ENCODE data around the gene YY2.
A peak's percentile ranks its signal among the peaks of the same experiment; 100 is the strongest.
"Not testable (repeated sequence)": the region's sequence is repeated elsewhere in the genome, so short reads cannot be mapped to it uniquely, and the experiment has no call there.

Gene YY2

DNA sequence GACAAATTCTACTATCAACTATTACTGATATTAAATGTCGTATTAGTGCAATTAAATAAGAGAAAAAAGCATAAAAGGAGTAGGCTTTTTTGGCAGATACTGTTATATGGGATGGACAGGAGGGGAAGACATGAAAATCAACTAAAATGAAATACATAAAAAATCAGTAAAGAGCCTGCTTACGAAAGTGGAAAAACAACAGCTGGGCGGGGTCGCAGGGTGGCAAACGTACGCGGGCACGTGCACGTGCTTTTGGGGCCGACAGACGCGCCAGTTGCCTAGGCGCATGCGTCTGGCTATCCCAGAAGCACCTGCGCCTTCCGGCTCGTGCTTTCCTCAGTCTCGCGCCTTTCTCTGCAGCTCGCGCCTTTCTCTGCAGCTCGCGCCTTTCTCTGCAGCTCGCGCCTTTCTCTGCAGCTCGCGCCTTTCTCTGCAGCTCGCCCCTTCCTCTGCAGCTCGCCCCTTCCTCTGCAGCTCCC, at the start of gene YY2:
Gene YY2, plus strand, starts transcription at position 51 of the 479 bp plus-strand sequence. CDS start 498 bp downstream, outside the sequence.
- no peak for DNase-seq

DNA sequence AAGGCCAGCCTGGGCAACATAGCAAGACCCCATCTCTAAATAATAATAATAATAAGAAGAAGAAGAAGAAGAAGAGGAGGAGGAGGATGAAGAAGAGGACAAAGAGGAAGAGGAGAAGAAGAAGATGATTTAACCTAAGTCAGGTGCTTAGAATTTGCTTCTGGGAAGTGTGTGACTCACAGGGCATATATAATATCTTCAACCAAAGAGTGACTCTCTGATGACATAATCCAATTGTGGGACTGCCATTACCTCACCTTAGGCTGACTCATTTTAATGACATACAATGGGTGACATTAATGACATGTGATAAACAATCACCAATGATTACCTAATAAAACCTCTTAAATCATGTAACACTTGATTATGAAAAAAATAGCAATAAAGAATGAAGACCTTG, 49.1 kb upstream of the YY2 start:
- DNase-seq, result no peak

DNA sequence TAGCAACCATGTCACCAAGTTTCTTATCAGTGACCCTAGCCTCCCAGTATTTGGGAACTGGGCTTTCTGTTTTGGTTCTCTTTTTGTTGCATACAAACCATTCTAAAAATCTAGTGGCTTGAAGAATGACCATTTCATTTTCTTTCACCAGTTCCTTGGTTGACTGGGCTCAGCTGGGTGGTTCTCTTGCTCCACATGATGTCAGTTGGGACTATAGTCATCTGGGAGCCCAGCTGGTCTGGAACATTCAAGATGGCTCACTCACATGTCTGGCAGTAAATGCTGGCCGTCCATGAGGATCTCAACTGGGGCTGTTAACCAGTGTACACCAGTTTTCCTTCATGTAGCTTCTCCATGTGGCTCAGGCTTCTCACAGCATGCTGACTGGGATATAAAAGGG, 44.0 kb upstream of the YY2 start:
- no peak for DNase-seq

DNA sequence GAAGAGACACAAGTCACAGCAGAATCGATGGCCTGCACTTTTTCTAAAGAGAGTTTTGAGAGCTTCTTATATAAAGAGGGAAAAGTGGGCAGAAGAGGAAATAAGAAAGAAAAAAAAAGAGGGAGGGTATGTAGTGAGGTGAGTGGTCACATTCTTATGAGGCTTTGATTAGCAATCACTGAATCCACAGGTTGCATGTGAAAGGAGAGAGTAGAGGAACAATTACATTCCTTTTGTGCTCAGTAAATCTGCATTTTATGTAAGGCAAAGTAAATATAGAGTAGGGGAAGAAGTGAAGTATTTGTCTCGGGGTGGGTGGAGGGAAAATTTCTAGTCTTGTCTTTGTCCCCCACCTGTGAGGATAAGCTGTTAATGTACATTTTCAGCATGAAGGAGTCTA, 43.2 kb upstream of the YY2 start:
- no peak for DNase-seq

DNA sequence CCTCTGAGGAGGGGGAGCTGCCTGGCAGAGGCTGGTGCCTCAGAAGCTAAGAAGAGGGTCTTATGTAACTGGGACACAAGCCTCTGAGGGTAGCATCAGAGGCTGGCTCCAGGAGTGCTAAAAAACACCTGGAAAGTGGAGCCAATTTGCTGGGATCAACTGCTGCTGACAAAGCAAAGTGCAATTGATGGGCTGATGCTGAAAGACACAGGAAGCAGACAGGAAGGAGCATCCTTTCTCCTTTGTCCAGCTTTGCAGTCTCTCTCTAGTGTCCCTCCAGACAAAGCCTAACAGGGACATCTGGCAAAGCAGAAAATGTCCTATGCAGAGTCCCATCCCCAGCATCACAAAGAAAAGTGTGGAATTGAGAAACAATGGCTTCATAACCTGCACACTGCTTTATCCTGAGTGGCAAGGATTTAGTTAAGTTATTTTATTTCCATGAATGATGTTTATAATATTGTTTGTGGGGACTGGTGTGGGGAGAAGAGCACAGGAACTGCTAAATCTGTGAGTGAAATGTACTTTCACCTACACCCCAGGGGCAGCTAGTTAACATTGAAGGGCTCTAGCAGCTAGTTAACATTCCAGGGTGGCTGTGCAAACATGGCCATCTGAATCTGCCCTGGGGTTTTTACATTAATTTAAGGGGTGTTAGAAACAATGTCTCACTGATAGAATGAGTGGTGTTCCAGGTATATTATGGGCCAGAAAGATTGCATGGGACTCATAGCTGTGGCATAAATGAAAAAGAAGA, 42.0 kb upstream of the YY2 start:
- DNase-seq, result no peak

DNA sequence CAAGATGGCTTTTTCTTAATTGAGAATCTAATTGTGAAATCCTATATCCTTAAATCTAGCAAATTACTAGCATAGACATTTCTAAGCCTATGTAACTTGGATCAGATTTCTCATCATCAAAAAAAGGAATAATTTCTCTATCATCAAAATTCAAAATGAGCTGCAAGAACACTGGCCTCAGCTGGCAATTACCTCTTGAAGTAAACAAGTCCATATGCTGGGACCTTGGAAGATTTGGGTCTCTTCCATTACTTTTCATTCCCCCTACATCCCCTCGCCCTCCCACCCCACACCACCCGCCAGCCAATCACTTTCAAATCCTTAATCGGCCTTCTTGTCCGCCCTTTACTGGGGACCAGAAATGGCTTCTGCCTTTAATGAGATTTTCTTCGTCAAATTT, 39.7 kb upstream of the YY2 start:
- no peak for DNase-seq

DNA sequence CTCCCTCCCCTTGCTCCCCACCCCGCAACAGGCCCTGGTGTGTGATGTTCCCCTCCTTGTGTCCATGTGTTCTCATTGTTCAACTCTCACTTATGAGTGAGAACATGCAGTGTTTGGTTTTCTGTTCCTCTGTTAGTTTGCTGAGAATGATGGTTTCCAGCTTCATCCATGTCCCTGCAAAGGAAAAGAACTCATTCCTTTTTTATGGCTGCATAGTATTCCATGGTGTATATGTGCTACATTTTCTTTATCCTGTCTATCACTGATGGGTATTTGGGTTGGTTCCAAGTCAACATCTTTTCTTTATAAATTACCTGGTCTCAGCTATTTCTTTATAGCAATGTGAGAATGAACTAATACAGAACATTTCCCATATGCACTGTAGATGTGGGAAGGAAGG, 35.6 kb upstream of the YY2 start:
- not testable (repeated sequence) for DNase-seq

DNA sequence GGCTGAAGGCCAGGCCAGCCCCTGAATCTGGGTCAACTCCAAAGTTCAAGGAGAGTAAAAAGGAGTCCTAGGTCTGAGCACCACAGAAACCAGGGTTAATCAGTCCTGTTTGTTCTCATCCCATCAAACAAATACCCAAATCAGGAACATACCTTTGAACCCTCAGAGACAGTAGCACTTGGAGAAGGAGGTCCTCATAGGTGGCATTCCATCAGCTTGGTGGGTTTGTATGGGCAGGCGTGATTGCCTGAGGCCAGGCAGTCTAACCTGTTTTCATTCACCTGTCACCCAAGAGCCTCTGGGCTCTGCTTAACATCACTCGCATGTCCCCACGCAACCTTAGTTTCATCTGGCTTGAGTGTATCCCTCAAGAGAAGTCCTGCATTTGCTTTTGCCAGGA, 33.9 kb upstream of the YY2 start:
- no peak for DNase-seq

DNA sequence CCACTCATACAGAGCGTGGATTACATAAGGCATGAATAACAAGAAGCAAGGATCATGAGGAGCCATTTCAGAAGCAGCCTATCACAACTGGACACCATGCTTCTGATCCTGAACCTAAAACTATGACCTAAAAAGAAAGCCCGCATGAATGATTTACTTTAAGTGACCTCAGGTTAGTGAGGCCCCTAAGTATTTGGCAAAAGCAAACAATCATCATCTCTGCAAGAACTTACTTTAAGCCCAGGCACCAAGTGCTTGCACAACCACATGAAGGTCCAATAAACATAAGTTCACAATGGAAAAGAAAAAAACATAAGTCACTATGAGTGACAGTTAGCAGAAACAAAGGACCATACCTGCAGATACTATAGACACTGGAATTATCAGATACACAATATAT, 24.3 kb upstream of the YY2 start:
- DNase-seq, result no peak

DNA sequence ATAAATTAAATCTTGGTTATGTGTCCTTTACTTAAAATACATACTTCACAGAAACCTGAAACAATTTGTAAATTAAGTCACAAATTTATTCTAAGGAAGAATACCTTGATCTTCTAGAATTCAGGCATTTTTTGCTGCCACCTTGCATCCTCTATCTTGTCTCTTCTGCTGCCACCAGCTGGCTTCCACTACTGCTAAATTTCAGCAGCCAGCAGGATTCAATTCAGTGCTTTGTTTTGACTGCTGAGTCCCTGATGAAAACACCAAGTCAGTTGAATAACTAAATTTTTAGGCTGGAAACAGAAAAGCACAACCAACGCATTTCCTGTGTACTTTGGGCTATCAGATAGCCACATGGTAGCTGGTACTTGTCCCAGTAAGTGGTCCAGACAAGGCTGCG, 18.7 kb upstream of the YY2 start:
- no peak for DNase-seq

DNA sequence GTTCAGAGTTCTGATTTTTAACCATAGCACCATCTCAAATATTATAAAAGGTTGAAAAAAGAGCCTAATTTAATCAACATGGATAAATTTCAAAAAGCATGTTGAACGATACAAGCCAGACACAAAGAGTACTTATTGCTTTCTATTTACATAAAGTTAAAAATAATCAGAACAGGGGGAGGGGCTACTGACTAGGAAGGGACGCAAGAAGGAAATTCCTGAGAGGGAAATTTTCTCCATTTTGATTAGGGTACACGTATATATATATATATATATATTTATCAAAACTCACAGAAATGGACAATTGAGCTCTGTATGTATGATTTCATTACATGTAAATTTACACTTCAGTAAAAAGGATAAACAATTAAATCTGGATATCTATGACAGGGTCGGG, 16.9 kb upstream of the YY2 start:
- DNase-seq, result peak; percentile 4 to 27

DNA sequence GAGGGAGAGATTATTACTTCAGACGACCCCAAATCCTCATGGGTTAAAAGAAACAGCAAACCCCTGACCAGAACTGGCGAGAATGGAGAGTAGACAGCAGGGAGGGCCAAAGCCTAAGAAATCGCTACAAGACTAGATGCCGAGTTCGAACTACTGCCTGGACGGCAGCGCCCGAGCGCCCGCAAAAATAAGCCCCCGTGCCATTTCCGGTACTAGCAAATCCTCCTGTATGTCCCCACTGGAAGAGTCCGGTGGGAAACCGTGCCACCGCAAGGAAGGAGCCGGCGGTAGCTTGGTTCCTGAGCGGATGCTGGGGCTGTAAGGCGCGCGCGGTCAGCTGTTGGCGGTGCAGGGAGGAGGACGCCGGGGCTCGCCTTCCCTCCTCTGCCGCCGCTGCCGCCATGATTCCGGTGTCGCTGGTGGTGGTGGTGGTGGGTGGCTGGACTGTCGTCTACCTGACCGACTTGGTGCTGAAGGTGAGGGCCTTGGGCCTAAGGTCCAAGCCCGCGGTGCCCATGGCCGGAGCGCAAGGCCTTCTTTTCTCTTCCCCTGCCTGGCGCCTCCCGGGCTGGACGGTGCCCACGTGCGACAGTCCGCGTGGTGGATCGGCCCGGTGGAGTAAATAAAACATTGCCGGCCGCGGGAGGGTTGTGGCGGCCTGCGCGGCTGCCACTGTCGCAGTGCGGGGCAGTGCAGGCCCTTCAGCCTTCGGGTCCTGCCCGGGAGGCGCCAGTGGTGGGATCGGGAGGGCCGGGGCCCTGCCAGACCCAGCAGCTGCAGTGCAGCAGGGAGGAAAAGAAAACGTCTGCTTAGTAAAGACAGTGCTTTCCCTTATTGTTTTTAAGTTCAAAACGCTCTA, 16.2 kb upstream of the YY2 start, which contains the start of gene MBTPS2:
Gene MBTPS2, plus strand, starts transcription at position 284 of the 859 bp plus-strand sequence. Its CDS starts 118 bp downstream, at position 402.
- DNase-seq, result peak; percentile 41 to 60

DNA sequence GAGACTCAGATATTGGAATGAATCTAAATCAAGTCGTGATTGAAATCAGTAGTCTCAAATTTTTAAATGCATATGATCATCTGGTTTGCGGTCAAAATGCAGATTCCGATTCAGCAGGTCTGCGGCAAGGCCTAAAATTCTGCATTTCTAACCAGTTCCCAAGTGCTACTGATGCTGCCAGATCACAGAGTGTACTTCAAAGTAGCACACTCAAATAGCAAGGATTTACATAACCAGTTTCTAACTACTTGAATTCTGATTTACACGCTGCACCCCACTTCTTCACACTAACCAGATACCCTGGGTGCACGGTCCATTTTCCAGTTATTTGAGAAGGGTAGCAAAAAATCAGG, 15.6 kb upstream of the YY2 start:
- DNase-seq, result no peak

DNA sequence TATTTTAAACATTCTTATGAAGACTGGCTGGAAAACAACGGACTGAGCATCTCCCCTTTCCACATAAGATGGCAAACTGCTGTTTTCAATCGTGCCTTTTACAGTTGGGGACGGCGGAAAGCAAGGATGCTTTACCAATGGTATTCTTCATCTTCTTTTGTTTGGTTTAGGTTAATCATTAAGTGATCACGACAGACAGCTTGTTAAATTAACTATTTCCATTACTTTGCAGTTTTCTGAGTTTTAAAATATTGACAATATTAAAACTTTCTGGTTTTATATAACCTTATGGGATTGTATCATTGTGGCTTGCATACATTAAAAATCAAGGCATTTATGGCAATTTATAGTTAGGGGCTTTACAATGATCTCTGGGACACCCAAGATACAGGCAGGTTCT, 12.6 kb upstream of the YY2 start:
- DNase-seq, result no peak

DNA sequence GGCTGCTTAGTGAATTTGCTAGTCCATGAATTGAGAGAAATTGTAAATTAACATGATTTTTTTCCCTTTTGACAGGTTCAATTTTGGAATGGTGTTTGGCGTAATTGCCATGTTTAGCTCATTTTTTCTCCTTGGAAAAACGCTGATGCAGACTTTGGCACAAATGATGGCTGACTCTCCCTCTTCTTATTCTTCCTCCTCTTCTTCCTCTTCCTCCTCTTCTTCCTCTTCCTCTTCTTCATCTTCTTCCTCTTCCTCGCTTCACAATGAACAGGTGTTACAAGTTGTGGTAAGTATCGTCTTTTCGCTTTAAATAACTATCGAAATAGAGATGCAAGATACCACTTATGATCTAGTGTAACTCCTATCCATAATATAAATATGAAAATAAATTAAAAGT, 10.7 kb upstream of the YY2 start:
- DNase-seq, result no peak

DNA sequence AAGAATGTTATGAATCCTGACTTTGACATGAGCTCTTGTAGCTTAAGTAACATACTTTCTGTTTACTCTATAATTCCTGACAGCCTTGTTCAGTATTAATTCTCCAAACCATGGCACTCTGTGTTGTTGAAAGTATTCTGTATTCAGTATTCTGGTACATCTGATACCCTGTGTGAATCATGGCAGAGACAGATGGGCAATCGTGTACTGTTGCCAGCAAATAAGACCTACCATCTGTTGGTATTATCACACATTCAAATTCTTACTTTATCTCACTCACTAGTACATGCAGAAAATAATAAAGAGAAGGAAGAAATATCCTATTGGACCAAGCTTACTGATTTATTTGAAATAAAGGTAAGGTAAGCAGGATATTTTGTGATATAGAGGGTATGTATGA, 8.4 kb upstream of the YY2 start:
- no peak for DNase-seq

DNA sequence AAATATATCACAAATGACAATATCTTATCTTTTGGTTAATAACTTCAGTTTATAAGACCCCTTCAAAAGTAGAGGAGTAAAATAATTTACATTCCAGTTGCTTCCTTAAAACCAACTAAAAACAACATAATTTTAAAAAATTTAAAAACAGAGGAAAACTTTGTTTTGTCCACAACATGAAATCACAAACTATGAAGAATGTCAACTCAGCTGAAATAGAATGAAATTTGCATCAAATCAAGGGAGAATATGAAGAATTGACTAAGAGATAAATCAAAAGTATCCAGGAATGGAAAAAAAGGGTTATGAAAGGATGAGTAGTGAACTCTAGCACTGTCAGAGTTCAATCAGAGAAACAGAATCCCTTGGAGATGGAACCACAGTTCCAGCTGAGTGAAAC, 2.2 kb upstream of the YY2 start:
- DNase-seq, result no peak

DNA sequence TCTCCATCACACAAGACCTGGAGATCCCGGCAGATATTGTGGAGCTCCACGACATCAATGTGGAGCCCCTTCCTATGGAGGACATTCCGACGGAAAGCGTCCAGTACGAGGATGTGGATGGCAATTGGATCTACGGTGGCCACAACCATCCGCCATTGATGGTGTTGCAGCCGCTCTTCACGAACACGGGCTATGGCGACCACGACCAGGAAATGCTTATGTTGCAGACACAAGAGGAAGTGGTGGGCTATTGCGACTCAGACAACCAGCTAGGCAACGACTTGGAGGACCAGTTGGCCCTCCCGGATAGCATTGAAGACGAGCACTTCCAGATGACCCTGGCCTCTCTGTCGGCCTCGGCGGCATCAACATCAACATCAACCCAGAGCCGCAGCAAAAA, 717 bp downstream of the YY2 start:
- no peak for DNase-seq

DNA sequence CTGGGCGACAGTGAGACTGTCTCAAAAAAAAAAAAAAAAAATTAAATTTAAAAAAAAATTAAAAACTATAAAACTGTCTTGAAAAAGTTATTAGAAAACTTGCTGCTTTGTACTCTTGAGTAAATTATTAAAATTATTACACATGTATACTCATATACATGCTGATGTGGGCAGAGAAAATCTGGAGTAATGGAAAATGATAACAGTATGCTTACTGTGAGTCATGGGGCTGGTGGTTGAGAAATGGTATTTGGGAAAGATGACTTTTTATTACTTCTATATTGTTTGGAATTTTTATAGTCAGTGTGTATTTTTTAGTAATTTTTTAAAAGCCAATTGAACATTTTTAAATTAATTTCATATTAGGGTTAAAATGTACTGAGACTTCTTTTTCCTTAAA, 7.5 kb downstream of the YY2 start:
- no peak for DNase-seq

DNA sequence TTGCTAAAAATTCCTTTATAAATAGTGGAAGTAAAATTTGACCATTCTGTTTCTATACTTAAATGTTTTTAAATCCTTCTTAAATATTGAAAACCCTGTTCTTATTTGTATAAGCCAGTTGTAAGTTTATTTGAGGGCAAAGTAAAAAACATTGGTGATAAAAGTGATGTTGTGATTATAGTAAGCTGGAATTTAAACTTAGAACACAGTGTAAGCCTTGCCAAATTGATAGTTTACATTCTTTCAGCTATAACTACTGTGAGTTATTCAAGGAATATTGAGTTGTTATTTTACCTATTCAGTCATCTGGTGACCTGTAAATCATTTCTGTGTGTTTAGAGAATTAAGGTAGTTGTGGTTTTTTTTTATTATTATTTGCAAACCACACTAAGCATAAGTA, 9.6 kb downstream of the YY2 start:
- no peak for DNase-seq

DNA sequence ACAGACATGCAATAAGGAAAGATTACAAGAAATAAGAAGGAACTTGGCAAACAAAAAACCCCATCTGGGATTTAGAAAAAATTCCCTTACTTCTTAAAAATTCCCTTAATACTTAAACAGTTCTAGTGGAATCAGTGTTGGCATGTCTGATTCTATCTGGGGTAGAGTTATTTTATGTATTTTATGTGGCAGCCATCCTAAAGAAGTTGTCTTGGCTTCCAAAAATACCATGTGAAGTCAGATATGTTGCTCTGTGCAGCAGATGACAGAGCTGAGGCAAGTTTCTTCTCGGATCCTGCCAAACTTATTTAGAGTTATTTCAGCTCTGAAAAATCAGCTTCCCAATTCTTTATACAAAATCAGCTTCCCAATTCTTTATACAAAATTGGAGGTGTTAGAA, 14.7 kb downstream of the YY2 start:
- DNase-seq, result no peak

DNA sequence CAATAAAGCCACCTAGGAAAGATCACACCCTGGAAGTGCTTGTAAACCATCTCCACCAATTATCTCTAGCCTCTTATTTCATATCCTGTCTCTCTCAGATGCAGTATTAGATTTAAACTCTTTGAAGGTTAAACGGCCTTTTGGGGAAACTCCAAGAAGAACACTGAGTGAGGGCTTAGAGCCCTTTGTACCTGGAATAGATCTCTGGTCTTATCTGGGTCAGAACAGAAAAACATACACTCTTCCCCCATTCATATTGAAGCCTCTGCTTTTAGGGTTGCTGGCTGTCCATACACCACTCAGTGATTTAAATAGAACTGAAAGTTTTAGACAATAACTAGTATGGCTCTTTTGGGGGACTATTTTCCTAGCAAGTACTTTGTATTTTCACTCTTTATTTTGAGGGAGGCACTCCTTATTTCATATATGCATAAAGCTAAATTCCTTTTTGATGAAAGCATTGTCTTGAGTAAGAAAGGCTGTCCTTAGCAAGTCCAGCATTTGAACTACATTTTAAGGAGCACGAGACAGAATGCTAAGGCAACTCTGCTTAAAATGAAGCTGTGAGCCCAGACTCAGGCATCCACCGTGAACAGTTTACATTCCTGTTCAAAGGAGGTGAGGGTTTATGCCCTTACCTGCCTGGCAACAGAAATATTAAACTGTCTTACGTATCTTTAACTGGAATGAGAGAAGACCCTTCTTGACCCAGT, 17.4 kb downstream of the YY2 start:
- DNase-seq, result no peak

DNA sequence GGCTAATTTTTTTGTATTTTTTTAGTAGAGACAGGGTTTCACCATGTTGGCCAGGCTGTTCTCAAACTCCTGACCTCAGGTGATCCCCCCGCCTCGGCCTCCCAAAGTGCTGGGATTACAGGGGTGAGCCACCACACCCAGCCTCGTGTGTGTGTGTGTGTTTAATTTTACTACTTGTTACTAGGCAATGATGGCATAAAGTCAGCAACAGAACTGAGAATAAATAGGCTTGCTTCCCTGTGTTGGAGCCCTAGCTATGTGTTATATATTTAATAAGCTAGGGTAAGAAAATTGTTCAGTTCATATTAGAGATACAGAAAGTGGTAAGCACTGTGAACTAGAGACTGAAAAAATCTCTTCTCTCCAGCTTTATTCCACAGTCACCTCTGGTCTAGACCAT, 18.4 kb downstream of the YY2 start:
- DNase-seq, result not testable (repeated sequence)

DNA sequence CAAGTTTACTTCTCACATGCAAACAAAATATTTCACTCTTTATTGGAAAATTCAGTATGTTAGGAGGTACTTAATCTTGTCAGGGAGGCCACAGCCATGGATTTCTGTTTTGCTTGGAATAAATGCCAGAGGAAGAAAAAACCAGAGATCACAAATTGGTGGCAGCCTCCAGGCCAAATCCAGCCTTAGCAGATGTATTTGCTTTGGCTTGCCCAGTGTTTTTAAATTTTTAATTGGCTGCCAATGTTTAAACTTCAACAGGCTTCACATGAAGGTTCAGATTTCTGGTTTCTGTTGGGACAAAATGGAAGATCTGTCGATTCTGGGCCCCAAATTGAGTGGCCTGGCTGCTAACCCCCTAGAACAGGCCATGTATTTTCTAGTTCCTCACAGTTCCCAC, 19.2 kb downstream of the YY2 start:
- no peak for DNase-seq

All from SHP77 (cell line).